BJ (cell line): ENCODE data around the gene OR51E1. TPM values are rescaled to one million over a fixed set of nuclear protein-coding genes. Genes with fewer than 3 reads are reported as not detected.

Experiments used
- CTCF ChIA-PET: fragments of 350-600 bp; formaldehyde crosslinking; extraction: SDS; loops from one replicate; lab custom pipeline; 2021; ENCODE audit warnings: antibody characterized with exemption, inconsistent platforms; lab: Yijun Ruan, JAX
- POLR2A ChIA-PET: fragments of 300-600 bp; sonication (Branson Sonifier 250); formaldehyde crosslinking; extraction: SDS; loops from one replicate; lab custom pipeline; 2021; ENCODE audit warnings: antibody characterized with exemption; lab: Charles Lee
- DNase-seq: peaks from one replicate; pipeline ENCODE4 v3.0.0-alpha.2; 2011; ENCODE audit warnings: low read depth
- H3K27me3 ChIP-seq: 2 replicates; pipeline ENCODE4 v1.6.0; 2011; ENCODE audit warnings: low read length; ENCODE audit not compliant: control insufficient read depth, insufficient read depth
- H3K36me3 ChIP-seq: 2 replicates; pipeline ENCODE4 v1.5.1; 2011; ENCODE audit warnings: low read length; ENCODE audit not compliant: control insufficient read depth, insufficient read depth
- H3K4me3 ChIP-seq: 2 replicates; pipeline ENCODE4 v1.5.1; 2011; ENCODE audit warnings: low read depth, mild to moderate bottlenecking, control low read depth, low read length
- CTCF ChIP-seq: IDR thresholded peaks from 2 replicates; pipeline ENCODE4 v1.5.1; 2011; ENCODE audit warnings: low read depth, mild to moderate bottlenecking, control low read depth, inconsistent platforms, low read length, moderate library complexity; ENCODE audit not compliant: insufficient read depth
- polyA plus RNA-seq: library from polyadenylated mRNA; depleted of rRNA; stranded (reverse); fragments of >200 nt; gene quantifications from 2 replicates; pipeline ENCODE4 v1.2.3, GENCODE V29; 2011

Gene OR51E1
- polyA plus RNA-seq, 1 experiment = not detected

GRCh38 chr11:4607781-4608666 is 35.8 kb upstream of the OR51E1 start, which contains the start of gene TRIM68:
Gene TRIM68, minus strand, starts transcription at chr11:4608231. Its CDS starts 2,727 bp downstream, at chr11:4605504.
- ChIA-PET CTCF (interaction anchor here (0.8 to 3.3 kb wide), 2 partner anchors 11 to 29 kb away, joined by 3 to 16 read pairs; partner anchors contain the start of gene OR51D1), POLR2A (no interaction called here)
- H3K27me3 ChIP-seq = no peaks in the 10 kb centered on the region; the same call in 1 of the 2 replicates
- H3K36me3 ChIP-seq = peaks cover 1% of the 10 kb centered on the region; the same call in 1 of the 2 replicates
- no peak for TF ChIP-seq CTCF
- H3K4me3 ChIP-seq = peak within 1 kb of the TSS; percentile 61
- peak; percentile 75 for DNase-seq

DNA sequence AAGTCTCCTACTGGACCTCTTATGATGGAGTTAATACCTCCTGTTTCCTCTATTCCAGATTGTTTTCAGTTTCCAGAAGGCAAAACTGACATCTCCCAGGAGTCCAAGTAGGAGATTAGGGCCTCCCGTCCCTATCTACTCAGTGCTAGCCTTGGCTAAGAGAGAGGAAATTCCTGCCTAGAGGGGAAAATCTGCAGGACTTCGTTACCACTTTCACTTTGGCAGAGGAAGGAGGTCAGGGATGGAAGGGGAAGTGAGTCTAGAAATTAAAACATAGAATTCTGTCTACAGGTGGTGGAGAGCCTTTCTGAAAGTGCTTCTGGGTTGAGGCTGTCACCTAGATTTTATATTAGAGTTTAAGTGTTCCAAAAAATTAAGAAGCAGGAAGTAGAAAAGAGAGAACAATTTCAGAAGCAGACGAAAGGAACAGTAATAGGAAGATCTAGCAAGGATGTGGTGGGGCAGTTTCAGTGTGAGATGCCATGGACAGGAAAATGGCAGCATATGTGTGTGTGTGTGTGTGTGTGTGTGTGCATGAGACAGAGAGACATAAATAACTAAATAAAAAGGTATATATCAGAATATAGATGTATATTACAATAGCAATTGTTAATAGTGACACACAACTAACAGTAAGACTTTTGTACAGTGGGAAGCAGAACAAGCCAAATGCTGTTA is 33.4 kb upstream of the OR51E1 start:
- ChIA-PET CTCF (no interaction called here), POLR2A (no interaction called here)
- Histone ChIP-seq H3K4me3 (no peak overlapping the region), H3K27me3 (no peaks in the 10 kb centered on the region; the same call in 1 of the 2 replicates), H3K36me3 (no peaks in the 10 kb centered on the region)
- no peak for DNase-seq
- TF ChIP-seq CTCF = no peak

DNA sequence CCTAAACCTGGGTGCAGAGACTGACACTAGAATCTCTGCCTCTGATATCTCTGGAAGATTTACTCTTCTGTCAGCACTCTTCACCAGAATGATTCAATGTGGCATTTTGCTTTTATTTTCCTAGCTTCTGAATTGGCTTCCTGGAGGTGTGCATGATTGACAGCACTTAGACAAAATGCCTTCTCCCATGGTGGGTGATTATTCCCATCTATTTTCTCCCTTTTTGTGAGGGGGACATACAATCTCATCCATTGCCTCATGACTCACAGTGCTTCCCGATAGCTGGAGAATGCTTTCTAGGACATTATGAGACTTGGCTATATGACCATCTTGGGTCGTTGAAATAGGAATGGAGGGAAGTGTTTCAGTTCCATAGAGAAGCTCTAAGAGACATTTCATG is 31.8 kb upstream of the OR51E1 start:
- POLR2A ChIA-PET = no interaction called here
- DNase-seq = no peak
- Histone ChIP-seq H3K36me3 (no peaks in the 10 kb centered on the region), H3K4me3 (no peak overlapping the region), H3K27me3 (no peaks in the 10 kb centered on the region; the same call in 1 of the 2 replicates)
- CTCF ChIA-PET = interaction anchor here (0.6 to 1.6 kb wide), 3 partner anchors 13 to 1407 kb away, joined by 3 to 6 read pairs (median 3); partner anchors contain the start of gene OR51D1
- TF ChIP-seq CTCF = no peak

GRCh38 chr11:4615856-4616444 is 27.8 kb upstream of the OR51E1 start:
- ChIA-PET POLR2A (no interaction called here), CTCF (no interaction called here)
- no peak for DNase-seq
- Histone ChIP-seq H3K36me3 (no peaks in the 10 kb centered on the region), H3K27me3 (no peaks in the 10 kb centered on the region; the same call in 1 of the 2 replicates), H3K4me3 (no peak overlapping the region)
- TF ChIP-seq CTCF = no peak
